Measurements from ENCODE around the gene MAGI2.

GRCh38 chr7:79287981-79288380 is 165.5 kb downstream of the MAGI2 start:
- no peak for TF ChIP-seq POLR2AphosphoS5 (IDR thresholded peaks at IDR 0.05; ENCODE audit: low read depth, low read length)
- TF ChIP-seq POLR2A (IDR thresholded peaks at IDR 0.05; ENCODE audit: low read depth, low read length), result no peak
- no peak for TF ChIP-seq TAF1 (IDR thresholded peaks at IDR 0.05; ENCODE audit: low read depth, low read length)
- no peak for TF ChIP-seq PAX5 (IDR thresholded peaks at IDR 0.05; ENCODE audit: insufficient read depth, low read length, severe bottlenecking)
- no peak for TF ChIP-seq POU2F2 (IDR thresholded peaks at IDR 0.05; ENCODE audit: low read depth, low read length)
- TF ChIP-seq SPI1 (IDR thresholded peaks at IDR 0.05; ENCODE audit: low read depth, low read length), result no peak

Measured in GM12891 (cell line).